OCI-LY1 (cell line): ENCODE results near the gene SOCS7.

ENCODE experiments used
- H2AFZ ChIP-seq: fragments of 200-600 bp; sonication (generic), shearing (Covaris generic); 2 replicates; pipeline ENCODE4 v1.6.0; 2014; ENCODE audit warnings: antibody characterized with exemption, mild to moderate bottlenecking, low read length
- H3F3A ChIP-seq: fragments of 200-600 bp; sonication (generic), shearing (Covaris generic); 2 replicates; pipeline ENCODE4 v1.6.0; 2014; ENCODE audit warnings: mild to moderate bottlenecking, antibody characterized with exemption, low read length, moderate library complexity; ENCODE audit not compliant: insufficient read depth
- H3K27ac ChIP-seq: fragments of 200-600 bp; sonication (generic); 2 replicates; pipeline ENCODE4 v1.5.1; 2014; ENCODE audit warnings: low read length, mixed run types, mild to moderate bottlenecking, low read depth; ENCODE audit not compliant: poor library complexity, severe bottlenecking
- H3K27me3 ChIP-seq: fragments of 200-600 bp; sonication (generic); 2 replicates; pipeline ENCODE4 v1.6.0; 2014; ENCODE audit warnings: antibody characterized with exemption, mild to moderate bottlenecking, low read length, moderate library complexity; ENCODE audit not compliant: insufficient read depth
- H3K36me3 ChIP-seq: fragments of 200-600 bp; sonication (generic); 2 replicates; pipeline ENCODE4 v1.6.1; 2014; ENCODE audit warnings: mild to moderate bottlenecking, antibody characterized with exemption, low read length, moderate library complexity, mixed read lengths; ENCODE audit not compliant: insufficient read depth
- H3K4me1 ChIP-seq: fragments of 200-600 bp; sonication (generic); 2 replicates; pipeline ENCODE4 v1.5.1; 2014; ENCODE audit warnings: mild to moderate bottlenecking, low read length, moderate library complexity; ENCODE audit not compliant: insufficient read depth, severe bottlenecking
- H3K4me2 ChIP-seq: fragments of 200-600 bp; sonication (generic), shearing (Covaris generic); 2 replicates; pipeline ENCODE4 v1.6.1; 2014; ENCODE audit warnings: low read length
- H3K4me3 ChIP-seq: fragments of 200-600 bp; sonication (generic); 2 replicates; pipeline ENCODE4 v1.5.1; 2014; ENCODE audit warnings: low read length, low read depth, mild to moderate bottlenecking, mixed read lengths; ENCODE audit not compliant: poor library complexity, severe bottlenecking
- H3K79me2 ChIP-seq: fragments of 200-600 bp; shearing (Covaris generic); 2 replicates; pipeline ENCODE4 v1.6.1; 2016; ENCODE audit warnings: mixed run types, low read length, mixed read lengths; ENCODE audit not compliant: insufficient read depth
- H3K9ac ChIP-seq: fragments of 200-600 bp; sonication (generic), shearing (Covaris generic); 2 replicates; pipeline ENCODE4 v1.6.1; 2014; ENCODE audit warnings: mild to moderate bottlenecking, low read length, mixed read lengths
- H3K9me2 ChIP-seq: fragments of 200-600 bp; sonication (generic), shearing (Covaris generic); 2 replicates; pipeline ENCODE4 v1.6.1; 2014; ENCODE audit warnings: low read depth, mild to moderate bottlenecking, low read length, mixed read lengths
- H3K9me3 ChIP-seq: fragments of 200-600 bp; shearing (Covaris generic); 2 replicates; pipeline ENCODE4 v1.6.1; 2014; ENCODE audit warnings: low read length, mixed read lengths
- H4K20me1 ChIP-seq: fragments of 200-600 bp; sonication (generic), shearing (Covaris generic); 2 replicates; pipeline ENCODE4 v1.6.0; 2016; ENCODE audit warnings: mild to moderate bottlenecking, low read length; ENCODE audit not compliant: insufficient read depth
- CTCF ChIP-seq: fragments of 200-600 bp; sonication (generic), shearing (Covaris generic); IDR thresholded peaks from 2 replicates; pipeline ENCODE4 v1.5.1; 2017; ENCODE audit warnings: mild to moderate bottlenecking, antibody characterized with exemption, low read length, moderate library complexity, mixed read lengths
- EZH2 ChIP-seq: fragments of 200-600 bp; sonication (generic), shearing (Covaris generic); IDR thresholded peaks from 2 replicates; pipeline ENCODE4 v1.8.0; 2017; ENCODE audit warnings: borderline replicate concordance, mixed run types, mild to moderate bottlenecking, antibody characterized with exemption, low read length, moderate library complexity, mixed read lengths

The SOCS7 gene

GRCh38 chr17:38353086-38353604 lies 1.5 kb downstream of the SOCS7 start:
- H3K4me3 ChIP-seq = peak overlapping the region; percentile 87
- no peak overlapping the region for H3K27ac ChIP-seq
- H3K79me2 ChIP-seq = no peaks in the 10 kb centered on the region
- H3K9me2 ChIP-seq = no peaks in the 10 kb centered on the region
- H3K36me3 ChIP-seq = no peaks in the 10 kb centered on the region
- H2AFZ ChIP-seq = no peak overlapping the region
- H3K27me3 ChIP-seq = no peaks in the 10 kb centered on the region
- H3K4me2 ChIP-seq = peak overlapping the region; percentile 98
- TF ChIP-seq CTCF = no peak
- TF ChIP-seq EZH2 = no peak
- H3K9me3 ChIP-seq = no peaks in the 10 kb centered on the region
- no peaks in the 10 kb centered on the region for H4K20me1 ChIP-seq
- H3F3A ChIP-seq = peaks cover 3% of the 10 kb centered on the region; the same call in 1 of the 2 replicates
- peaks cover 33% of the 10 kb centered on the region for H3K4me1 ChIP-seq
- peak overlapping the region; percentile 84; the same call in 1 of the 2 replicates for H3K9ac ChIP-seq

- H2AFZ ChIP-seq = no peak overlapping the region
- H4K20me1 ChIP-seq = no peaks in the 10 kb centered on the region
- H3K79me2 ChIP-seq = no peaks in the 10 kb centered on the region
- H3K9me3 ChIP-seq = no peaks in the 10 kb centered on the region
- H3K4me3 ChIP-seq = no peak overlapping the region
- H3K4me2 ChIP-seq = peak overlapping the region; percentile 25; the same call in 1 of the 2 replicates
- peaks cover 33% of the 10 kb centered on the region for H3K4me1 ChIP-seq
- H3K27ac ChIP-seq = no peak overlapping the region
- H3F3A ChIP-seq = peaks cover 3% of the 10 kb centered on the region; the same call in 1 of the 2 replicates
- H3K9me2 ChIP-seq = no peaks in the 10 kb centered on the region
- TF ChIP-seq CTCF (no peak), EZH2 (no peak)
- H3K36me3 ChIP-seq = no peaks in the 10 kb centered on the region
- no peak overlapping the region for H3K9ac ChIP-seq
- no peaks in the 10 kb centered on the region for H3K27me3 ChIP-seq
These were observed 2.0 kb downstream of the SOCS7 start for GRCh38 chr17:38353668-38354067.

DNA sequence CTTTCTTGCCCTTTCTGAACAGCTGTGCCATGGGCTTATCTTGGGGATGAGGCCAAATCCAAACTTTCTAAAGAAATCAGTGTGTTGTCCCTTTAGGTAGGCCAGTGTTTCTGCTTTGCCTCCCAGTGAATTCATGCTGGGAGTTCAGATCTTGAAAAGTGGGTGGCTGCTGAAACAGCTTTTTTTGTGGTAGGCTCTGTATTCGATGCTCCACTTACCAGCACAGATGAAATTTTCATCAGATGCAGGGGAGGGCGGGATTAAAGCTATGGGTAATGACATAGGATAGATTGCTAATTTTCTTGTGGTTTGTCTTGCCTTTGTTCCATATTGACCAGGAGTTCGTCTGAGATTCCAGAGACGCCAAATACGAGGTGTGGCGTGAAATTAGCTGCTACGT lies 2.8 kb downstream of the SOCS7 start:
- Histone ChIP-seq H3K79me2 (no peaks in the 10 kb centered on the region), H3K4me3 (no peak overlapping the region), H3K9me3 (no peaks in the 10 kb centered on the region), H3K4me2 (peak overlapping the region; percentile 25; the same call in 1 of the 2 replicates), H3K27me3 (no peaks in the 10 kb centered on the region), H3K27ac (no peak overlapping the region), H3F3A (peaks cover 3% of the 10 kb centered on the region; the same call in 1 of the 2 replicates), H3K9me2 (no peaks in the 10 kb centered on the region), H2AFZ (no peak overlapping the region), H4K20me1 (no peaks in the 10 kb centered on the region), H3K36me3 (no peaks in the 10 kb centered on the region), H3K9ac (no peak overlapping the region), H3K4me1 (peaks cover 33% of the 10 kb centered on the region)
- TF ChIP-seq CTCF = no peak
- no peak for TF ChIP-seq EZH2
